ENCODE measurements around the gene HSP90AB1. TPM values are rescaled to one million over a fixed set of nuclear protein-coding genes. Genes with fewer than 3 reads are reported as not detected.

The HSP90AB1 gene
- total RNA-seq, 1 donor, result 928 TPM

GRCh38 chr6:44289726-44290260 lies 42.9 kb downstream of the HSP90AB1 start:
- no peak for DNase-seq (ENCODE audit: low read depth)
- no peak for TF ChIP-seq CTCF (IDR thresholded peaks at IDR 0.05; ENCODE audit: insufficient read depth, low read depth, low read length)
- H3K4me3 ChIP-seq (ENCODE audit: low read depth, low read length), result no peak overlapping the region

- TF ChIP-seq CTCF (IDR thresholded peaks at IDR 0.05; ENCODE audit: insufficient read depth, low read depth, low read length), result no peak
- DNase-seq (ENCODE audit: low read depth), result no peak
- no peak overlapping the region for H3K4me3 ChIP-seq (ENCODE audit: low read depth, low read length)
Measured at GRCh38 chr6:44291841-44292240, 44.9 kb downstream of the HSP90AB1 start.

GRCh38 chr6:44292661-44293365 lies 45.9 kb downstream of the HSP90AB1 start:
- TF ChIP-seq CTCF (IDR thresholded peaks at IDR 0.05; ENCODE audit: insufficient read depth, low read depth, low read length), result no peak

GRCh38 chr6:44294832-44295791 lies 48.2 kb downstream of the HSP90AB1 start:
- no peak overlapping the region for H3K4me3 ChIP-seq (ENCODE audit: low read depth, low read length)
- DNase-seq (ENCODE audit: low read depth), result no peak
- no peak for TF ChIP-seq CTCF (IDR thresholded peaks at IDR 0.05; ENCODE audit: insufficient read depth, low read depth, low read length)

More at GRCh38 chr6:44292661-44293365, 45.9 kb downstream of the HSP90AB1 start:
- no peak overlapping the region for H3K4me3 ChIP-seq (ENCODE audit: low read depth, low read length)
- no peak for DNase-seq (ENCODE audit: low read depth)

GRCh38 chr6:44297063-44298038 lies 50.5 kb downstream of the HSP90AB1 start:
- no peak for TF ChIP-seq CTCF (IDR thresholded peaks at IDR 0.05; ENCODE audit: insufficient read depth, low read depth, low read length)
- DNase-seq (ENCODE audit: low read depth), result peak; percentile 24
- peak overlapping the region; percentile 52 for H3K4me3 ChIP-seq (ENCODE audit: low read depth, low read length)
